ENCODE measurements around the gene ROR1.

Gene ROR1

DNA sequence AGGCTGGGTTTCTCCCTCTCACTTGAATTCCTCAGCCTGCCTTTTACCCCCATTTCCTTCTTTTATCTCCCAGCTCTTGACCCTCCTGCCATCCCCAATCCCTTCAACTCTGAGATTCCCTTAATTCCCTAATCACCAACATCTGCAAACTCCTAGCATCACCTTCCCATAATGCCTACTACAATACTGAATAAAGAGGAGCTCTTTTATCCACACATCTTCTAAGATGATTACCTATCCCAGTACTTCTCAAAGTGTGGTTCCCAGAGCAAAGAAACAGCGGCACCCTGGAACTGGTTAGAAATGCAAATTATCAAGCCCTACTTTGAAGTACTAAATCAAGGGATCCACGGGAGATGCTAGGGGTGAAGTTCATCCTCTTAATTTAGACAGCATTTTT, 408.4 kb downstream of the ROR1 start:
- DNase-seq = no peak
- in situ Hi-C loops (cut with HindIII; ENCODE audit: low pct_ligation_motif_present, low pct_unique_long_range_greater_than_20kb, low sequenced_read_pairs) = no loop called here

GRCh38 chr1:64183395-64184002, 409.7 kb downstream of the ROR1 start:
- in situ Hi-C loops (cut with HindIII; ENCODE audit: low pct_ligation_motif_present, low pct_unique_long_range_greater_than_20kb, low sequenced_read_pairs) = no loop called here
- no peak for DNase-seq

- DNase-seq = no peak
- in situ Hi-C loops (cut with HindIII; ENCODE audit: low pct_ligation_motif_present, low pct_unique_long_range_greater_than_20kb, low sequenced_read_pairs) = no loop called here
Measured at GRCh38 chr1:64184003-64184440, 410.2 kb downstream of the ROR1 start.

DNA sequence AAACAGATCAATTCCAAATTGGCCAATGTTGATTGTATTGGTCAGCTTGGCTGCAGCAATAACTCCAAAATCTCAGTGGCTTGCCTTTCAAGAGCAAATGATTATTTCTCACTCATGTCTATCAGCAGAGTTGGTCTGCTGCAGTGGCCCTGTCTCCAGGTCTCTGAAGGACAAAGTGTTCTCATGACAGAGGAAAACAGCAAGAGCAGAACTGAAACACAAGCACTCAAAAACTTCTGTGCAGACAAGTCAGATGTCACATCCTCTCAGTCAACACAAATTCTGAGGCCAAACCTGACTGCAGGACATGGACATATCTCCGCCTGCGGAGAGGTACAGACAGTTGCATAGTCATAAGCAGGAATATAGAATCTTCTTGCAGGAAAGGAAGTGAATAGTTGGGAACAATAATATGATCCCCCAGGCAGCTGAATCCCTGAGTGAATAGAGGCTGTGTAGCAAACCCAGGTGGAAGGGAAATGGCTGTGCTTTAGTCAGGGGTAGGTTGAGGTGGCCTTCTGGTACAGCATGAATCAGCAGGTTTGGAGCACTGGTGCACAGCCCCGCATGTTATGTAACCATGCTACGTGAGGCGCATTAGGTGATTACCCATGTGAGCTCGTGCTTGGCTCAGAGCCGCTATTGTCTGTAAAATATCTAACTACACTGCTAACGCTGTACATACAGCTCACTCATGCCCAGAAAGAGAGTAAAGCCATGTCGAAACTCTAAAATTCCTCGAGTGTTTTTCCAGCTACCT, 412.5 kb downstream of the ROR1 start:
- in situ Hi-C loops (cut with HindIII; ENCODE audit: low pct_ligation_motif_present, low pct_unique_long_range_greater_than_20kb, low sequenced_read_pairs) = no loop called here
- DNase-seq = peak; percentile 20

GRCh38 chr1:64186898-64187280, 413.1 kb downstream of the ROR1 start:
- in situ Hi-C loops (cut with HindIII; ENCODE audit: low pct_ligation_motif_present, low pct_unique_long_range_greater_than_20kb, low sequenced_read_pairs) = no loop called here
- no peak for DNase-seq

GRCh38 chr1:64187646-64188045, 413.8 kb downstream of the ROR1 start:
- in situ Hi-C loops (cut with HindIII; ENCODE audit: low pct_ligation_motif_present, low pct_unique_long_range_greater_than_20kb, low sequenced_read_pairs) = no loop called here
- DNase-seq = no peak

DNA sequence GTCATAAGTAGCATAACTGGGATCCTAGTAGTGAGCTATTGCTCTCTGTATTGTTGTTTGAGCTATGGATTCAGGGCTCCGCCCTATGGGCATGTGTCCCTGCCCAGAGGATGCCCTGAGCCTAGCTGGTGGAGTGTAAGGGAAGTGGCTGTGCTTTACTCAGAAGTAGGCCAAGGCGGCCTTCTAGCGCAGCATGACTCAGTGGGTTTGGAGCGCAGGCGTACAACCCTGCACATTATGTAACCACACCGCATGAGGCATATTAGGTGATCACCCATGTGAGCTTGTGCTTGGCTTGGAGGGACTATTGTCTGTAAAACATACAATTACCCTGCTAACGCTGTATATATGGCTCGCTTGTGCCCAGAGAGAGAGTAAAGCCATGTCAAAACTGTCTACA, 418.5 kb downstream of the ROR1 start:
- in situ Hi-C loops (cut with HindIII; ENCODE audit: low pct_ligation_motif_present, low pct_unique_long_range_greater_than_20kb, low sequenced_read_pairs) = no loop called here
- no peak for DNase-seq

DNA sequence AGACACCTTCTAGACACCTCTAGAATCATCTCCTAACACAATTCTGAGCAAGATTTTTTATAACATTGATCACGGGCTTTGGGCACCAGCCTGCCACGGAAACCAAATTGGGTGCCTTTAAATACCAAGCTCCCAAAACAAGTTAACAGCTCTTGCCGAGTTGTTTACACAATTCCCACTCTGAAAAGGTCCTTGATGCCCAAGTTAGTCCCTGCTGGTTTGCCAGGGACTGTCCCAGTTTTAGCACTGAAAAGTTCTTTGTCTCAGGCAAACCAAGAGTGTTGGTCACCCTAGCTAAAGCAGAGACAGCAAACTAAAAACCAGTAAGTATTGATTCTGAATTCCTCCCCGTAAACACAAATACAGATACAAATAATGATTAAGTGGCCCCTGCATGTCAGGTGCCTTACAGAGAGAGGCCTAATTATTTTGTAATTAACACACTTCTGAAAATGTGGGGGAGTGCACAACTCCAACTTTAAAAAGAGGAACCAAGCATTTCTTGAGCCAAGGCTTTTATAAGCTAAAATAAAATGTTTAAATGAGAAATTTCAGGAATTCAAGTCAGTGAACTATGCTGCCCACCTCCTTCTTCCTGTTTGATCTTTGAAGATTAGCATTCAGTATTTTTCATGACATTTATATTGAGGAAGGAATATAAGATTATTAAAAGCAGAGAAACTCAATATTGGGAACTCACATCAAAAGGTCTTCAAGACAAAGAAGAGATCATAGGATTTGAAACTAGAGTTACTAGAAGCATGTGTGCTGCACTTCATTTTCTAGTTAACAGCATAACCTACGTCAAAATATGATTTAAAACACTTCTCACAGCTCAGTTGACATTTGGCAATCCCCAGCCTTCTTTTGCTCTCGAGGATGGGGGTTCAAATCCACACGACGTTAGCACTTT, 420.6 kb downstream of the ROR1 start:
- in situ Hi-C loops (cut with HindIII; ENCODE audit: low pct_ligation_motif_present, low pct_unique_long_range_greater_than_20kb, low sequenced_read_pairs) = no loop called here
- DNase-seq = no peak

- no peak for DNase-seq
- in situ Hi-C loops (cut with HindIII; ENCODE audit: low pct_ligation_motif_present, low pct_unique_long_range_greater_than_20kb, low sequenced_read_pairs) = no loop called here
Measured at GRCh38 chr1:64195081-64195395, 421.2 kb downstream of the ROR1 start.

GRCh38 chr1:64196074-64196870, 422.5 kb downstream of the ROR1 start:
- no peak for DNase-seq
- in situ Hi-C loops (cut with HindIII; ENCODE audit: low pct_ligation_motif_present, low pct_unique_long_range_greater_than_20kb, low sequenced_read_pairs) = no loop called here

DNA sequence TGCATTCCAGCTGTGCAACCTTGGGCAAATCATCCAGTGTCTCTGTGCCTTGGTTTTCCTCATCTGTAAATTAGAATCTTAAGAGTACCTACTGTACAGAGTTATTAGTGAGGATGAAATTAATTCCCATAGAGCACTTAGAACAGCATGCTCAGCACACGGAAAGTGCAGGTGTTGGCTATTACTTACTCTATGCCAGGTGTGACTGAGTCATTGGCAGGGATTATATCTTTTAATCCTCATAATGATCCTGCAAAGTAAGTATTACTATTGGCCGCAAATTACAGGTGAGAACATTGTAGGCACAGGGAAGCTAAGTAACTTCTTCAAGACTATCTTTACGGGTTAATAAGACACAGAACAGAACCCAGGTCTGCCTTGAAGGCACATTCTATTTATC, 423.3 kb downstream of the ROR1 start:
- no peak for DNase-seq
- in situ Hi-C loops (cut with HindIII; ENCODE audit: low pct_ligation_motif_present, low pct_unique_long_range_greater_than_20kb, low sequenced_read_pairs) = no loop called here

DNA sequence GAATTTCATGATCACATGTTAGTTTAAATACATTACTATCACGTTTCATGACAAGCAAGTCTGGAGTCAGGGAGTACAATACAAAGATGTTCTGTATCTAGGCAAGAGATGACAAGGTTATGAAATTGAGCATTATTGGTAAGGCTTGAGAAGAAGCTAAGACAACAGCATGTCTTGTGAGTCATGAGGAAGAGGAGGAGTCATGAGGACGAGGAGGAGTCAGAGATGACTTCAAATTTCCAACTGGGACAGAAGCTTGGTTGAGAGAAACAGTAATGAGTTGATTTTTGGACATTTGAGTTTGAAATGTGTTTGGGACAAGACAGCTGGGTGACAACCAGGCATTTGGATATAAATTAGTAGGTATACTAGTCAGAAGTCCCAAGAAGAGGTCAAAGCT, 425.3 kb downstream of the ROR1 start:
- no peak for DNase-seq
- in situ Hi-C loops (cut with HindIII; ENCODE audit: low pct_ligation_motif_present, low pct_unique_long_range_greater_than_20kb, low sequenced_read_pairs) = no loop called here

DNA sequence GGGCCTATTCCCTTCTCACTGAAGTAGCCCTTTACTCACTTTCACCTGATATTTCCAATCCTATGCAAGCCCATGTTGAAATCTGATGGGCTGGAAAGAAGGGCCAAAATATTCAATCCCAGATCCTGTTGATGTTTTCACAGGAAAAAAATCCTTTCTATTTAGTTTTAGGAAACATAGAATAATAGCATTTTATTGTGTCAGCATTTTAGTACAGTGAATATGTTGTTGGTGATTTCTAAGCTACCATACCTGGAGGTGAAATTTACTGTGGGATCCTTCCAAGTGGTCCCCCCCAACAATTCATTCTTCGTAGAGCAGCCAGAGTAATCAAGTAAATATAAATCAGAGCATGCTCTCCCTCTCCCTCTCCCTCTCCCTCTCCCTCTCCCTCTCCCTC, 426.2 kb downstream of the ROR1 start:
- in situ Hi-C loops (cut with HindIII; ENCODE audit: low pct_ligation_motif_present, low pct_unique_long_range_greater_than_20kb, low sequenced_read_pairs) = no loop called here
- no peak for DNase-seq

DNA sequence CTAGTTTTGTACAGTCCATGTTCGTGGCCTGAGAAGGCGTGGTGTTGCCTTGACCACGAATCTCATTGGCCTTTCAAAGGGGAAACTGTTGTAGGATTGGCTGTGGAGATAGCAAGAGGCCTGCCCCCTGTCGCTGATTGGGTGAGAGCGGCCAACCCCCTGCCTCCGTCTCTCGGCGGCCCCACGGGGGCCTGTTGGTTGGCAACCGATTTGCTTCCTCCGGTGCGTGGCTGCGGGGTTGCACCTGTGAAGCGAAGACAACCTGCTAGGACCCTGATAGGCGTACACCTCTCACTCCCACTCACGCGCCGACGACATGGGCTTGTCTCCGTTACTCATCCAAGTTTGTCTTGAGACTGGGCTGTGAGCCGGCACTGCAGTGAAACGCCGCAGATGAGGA, 429.6 kb downstream of the ROR1 start, which contains the start of gene UBE2U:
UBE2U (plus strand) TSS at position 204 of the 400 bp plus-strand sequence. CDS start 428 bp downstream, outside the sequence.
- in situ Hi-C loops (cut with HindIII; ENCODE audit: low pct_ligation_motif_present, low pct_unique_long_range_greater_than_20kb, low sequenced_read_pairs) = no loop called here
- no peak for DNase-seq

DNA sequence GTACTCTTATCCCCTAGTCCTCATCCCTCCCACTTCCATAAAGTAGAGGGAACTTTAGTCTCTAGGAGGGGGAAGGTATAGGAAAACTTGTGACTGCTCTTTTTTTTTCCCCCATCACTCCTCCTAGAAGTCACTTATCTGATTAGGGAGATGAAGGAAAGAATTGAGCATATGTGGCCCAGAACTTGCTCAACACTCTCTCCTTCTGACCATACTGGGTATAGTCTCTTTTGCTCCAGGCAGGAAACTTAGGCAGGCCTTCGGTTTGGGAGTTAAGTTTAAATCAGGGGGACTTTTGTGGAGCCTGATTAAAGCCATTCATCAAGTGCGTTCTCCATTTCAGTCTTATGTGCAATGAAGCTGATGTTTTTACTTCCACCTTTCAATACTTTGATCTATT, 435.4 kb downstream of the ROR1 start:
- no peak for DNase-seq
- in situ Hi-C loops (cut with HindIII; ENCODE audit: low pct_ligation_motif_present, low pct_unique_long_range_greater_than_20kb, low sequenced_read_pairs) = no loop called here

DNA sequence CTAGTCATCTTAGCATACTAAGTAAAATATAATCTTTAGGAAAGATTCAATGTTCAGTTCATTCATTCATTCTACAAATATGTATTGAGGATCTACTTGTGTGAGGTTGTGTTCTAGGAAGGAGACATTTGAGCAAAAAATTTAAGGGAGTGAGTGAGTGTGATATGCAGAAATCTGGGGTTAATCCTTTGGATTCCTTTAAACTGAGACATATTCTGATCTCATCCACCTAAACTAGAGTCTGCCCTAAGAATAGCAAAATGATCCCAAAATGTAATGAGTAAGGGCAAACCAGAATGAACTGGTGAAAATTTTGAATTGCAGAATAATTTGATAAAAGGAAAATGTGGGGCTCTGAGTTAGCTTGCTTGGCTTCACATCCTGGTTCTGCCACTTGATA, 438.2 kb downstream of the ROR1 start:
- peak; percentile 11 for DNase-seq
- in situ Hi-C loops (cut with HindIII; ENCODE audit: low pct_ligation_motif_present, low pct_unique_long_range_greater_than_20kb, low sequenced_read_pairs) = no loop called here

DNA sequence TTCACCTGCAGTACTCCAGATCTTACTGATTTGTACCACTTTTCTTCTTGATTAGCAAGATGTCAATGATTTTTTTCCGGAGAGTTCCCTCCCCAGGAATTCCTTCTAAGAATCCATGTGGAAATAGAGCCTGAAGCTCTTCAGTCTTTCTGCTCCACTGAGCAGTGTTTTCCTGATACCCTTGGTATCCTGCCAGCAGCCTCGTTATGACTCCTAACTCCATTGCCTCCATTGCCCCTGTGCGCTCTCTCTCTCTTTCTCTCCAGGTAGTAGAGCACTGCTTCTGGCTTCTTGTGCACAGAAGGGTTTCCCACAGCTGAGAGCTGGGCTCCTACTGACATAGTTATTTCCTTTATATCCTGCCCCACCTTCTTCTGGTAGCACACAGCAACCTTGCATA, 441.8 kb downstream of the ROR1 start:
- DNase-seq = peak; percentile 76
- in situ Hi-C loops (cut with HindIII; ENCODE audit: low pct_ligation_motif_present, low pct_unique_long_range_greater_than_20kb, low sequenced_read_pairs) = no loop called here

- DNase-seq = no peak
- in situ Hi-C loops (cut with HindIII; ENCODE audit: low pct_ligation_motif_present, low pct_unique_long_range_greater_than_20kb, low sequenced_read_pairs) = no loop called here
Measured at GRCh38 chr1:64220241-64220640, 446.4 kb downstream of the ROR1 start.

All from ACHN (cell line).